ENCODE measurements around the gene PTBP3.

PTBP3 gene

GRCh38 chr9:112338561-112338960, 5.1 kb upstream of the PTBP3 start:
- H3K36me3 ChIP-seq (ENCODE audit: control insufficient read depth, insufficient read depth, low read length): no peaks in the 10 kb centered on the region
- no peaks in the 10 kb centered on the region for H3K79me2 ChIP-seq
- no peaks in the 10 kb centered on the region for H3K4me1 ChIP-seq
- no peaks in the 10 kb centered on the region for H3K9me3 ChIP-seq (ENCODE audit: control insufficient read depth, low read length)
- H3K27me3 ChIP-seq (ENCODE audit: control insufficient read depth, insufficient read depth, low read length): no peaks in the 10 kb centered on the region
- H3K27ac ChIP-seq: no peak overlapping the region
- no peak overlapping the region for H3K9ac ChIP-seq
- H2AFZ ChIP-seq: no peak overlapping the region
- no peak overlapping the region for H3K4me2 ChIP-seq (ENCODE audit: low read length)
- TF ChIP-seq CTCF (IDR thresholded peaks at IDR 0.05): no peak
- H3K4me3 ChIP-seq (ENCODE audit: low read depth, low read length): no peak overlapping the region

- no peak for TF ChIP-seq CTCF (IDR thresholded peaks at IDR 0.05)
- no peaks in the 10 kb centered on the region for H3K79me2 ChIP-seq
- no peaks in the 10 kb centered on the region for H3K36me3 ChIP-seq (ENCODE audit: control insufficient read depth, insufficient read depth, low read length)
- no peak overlapping the region for H2AFZ ChIP-seq
- no peaks in the 10 kb centered on the region for H3K9me3 ChIP-seq (ENCODE audit: control insufficient read depth, low read length)
- no peaks in the 10 kb centered on the region for H3K27me3 ChIP-seq (ENCODE audit: control insufficient read depth, insufficient read depth, low read length)
- H3K4me1 ChIP-seq: no peaks in the 10 kb centered on the region
- H3K4me2 ChIP-seq (ENCODE audit: low read length): no peak overlapping the region
- H3K4me3 ChIP-seq (ENCODE audit: low read depth, low read length): no peak overlapping the region
- no peak overlapping the region for H3K9ac ChIP-seq
- no peak overlapping the region for H3K27ac ChIP-seq
These were observed 4.1 kb upstream of the PTBP3 start for GRCh38 chr9:112337547-112337946.

- Histone ChIP-seq H3K4me2 (ENCODE audit: low read length) (peak overlapping the region; percentile 71), H3K4me1 (no peaks in the 10 kb centered on the region), H3K27me3 (ENCODE audit: control insufficient read depth, insufficient read depth, low read length) (no peaks in the 10 kb centered on the region), H3K4me3 (ENCODE audit: low read depth, low read length) (peak overlapping the region; percentile 56), H2AFZ (peak overlapping the region; percentile 66), H3K9me3 (ENCODE audit: control insufficient read depth, low read length) (no peaks in the 10 kb centered on the region), H3K27ac (peak overlapping the region; percentile 65), H3K9ac (no peak overlapping the region), H3K36me3 (ENCODE audit: control insufficient read depth, insufficient read depth, low read length) (no peaks in the 10 kb centered on the region), H3K79me2 (no peaks in the 10 kb centered on the region)
- no peak for TF ChIP-seq CTCF (IDR thresholded peaks at IDR 0.05)
These were observed 1.0 kb upstream of the PTBP3 start for GRCh38 chr9:112334432-112334841.

GRCh38 chr9:112333639-112334431, 416 bp upstream of the PTBP3 start:
- no peaks in the 10 kb centered on the region for H3K79me2 ChIP-seq
- peak overlapping the region; percentile 58 for H3K4me3 ChIP-seq (ENCODE audit: low read depth, low read length)
- H3K9me3 ChIP-seq (ENCODE audit: control insufficient read depth, low read length): no peaks in the 10 kb centered on the region
- H3K27me3 ChIP-seq (ENCODE audit: control insufficient read depth, insufficient read depth, low read length): no peaks in the 10 kb centered on the region
- peak overlapping the region; percentile 92 for H2AFZ ChIP-seq
- peak overlapping the region; percentile 90 for H3K27ac ChIP-seq
- H3K9ac ChIP-seq: no peak overlapping the region
- no peaks in the 10 kb centered on the region for H3K36me3 ChIP-seq (ENCODE audit: control insufficient read depth, insufficient read depth, low read length)
- no peaks in the 10 kb centered on the region for H3K4me1 ChIP-seq
- H3K4me2 ChIP-seq (ENCODE audit: low read length): peak overlapping the region; percentile 83
- TF ChIP-seq CTCF (IDR thresholded peaks at IDR 0.05): peak; percentile 40

- peak overlapping the region; percentile 92 for H2AFZ ChIP-seq
- no peaks in the 10 kb centered on the region for H3K27me3 ChIP-seq (ENCODE audit: control insufficient read depth, insufficient read depth, low read length)
- H3K36me3 ChIP-seq (ENCODE audit: control insufficient read depth, insufficient read depth, low read length): no peaks in the 10 kb centered on the region
- no peak for TF ChIP-seq CTCF (IDR thresholded peaks at IDR 0.05)
- no peaks in the 10 kb centered on the region for H3K4me1 ChIP-seq
- no peaks in the 10 kb centered on the region for H3K9me3 ChIP-seq (ENCODE audit: control insufficient read depth, low read length)
- no peaks in the 10 kb centered on the region for H3K79me2 ChIP-seq
- peak overlapping the region; percentile 58 for H3K4me3 ChIP-seq (ENCODE audit: low read depth, low read length)
- H3K4me2 ChIP-seq (ENCODE audit: low read length): peak overlapping the region; percentile 83
- peak overlapping the region; percentile 90 for H3K27ac ChIP-seq
- no peak overlapping the region for H3K9ac ChIP-seq
These were observed 794 bp downstream of the PTBP3 start for GRCh38 chr9:112332674-112332976.
